Left renal cortex interstitium (tissue), 4 donors: ENCODE data around the gene PALLD. TPM values are rescaled to one million over a fixed set of nuclear protein-coding genes. Genes with fewer than 3 reads are reported as not detected.
"Not testable (repeated sequence)": the region's sequence is repeated elsewhere in the genome, so short reads cannot be mapped to it uniquely, and the experiment has no call there.

Experiments used
- DNase-seq, 4 donors: peaks; one replicate each; pipeline ENCODE4 v3.0.0-alpha.2; 2013; ENCODE audit warnings: low read depth in 4 of 4, low spot score in 2 of 4, missing footprints in 1 of 4
- polyA plus RNA-seq, 4 donors: library from polyadenylated mRNA; unstranded; fragments of 120-200 nt; gene quantifications; one replicate each; pipeline ENCODE4 v1.2.1, GENCODE V29; 2013; ENCODE audit not compliant: insufficient read length in 4 of 4

The PALLD gene
- polyA plus RNA-seq, 4 donors = 171 to 242 (median 194) TPM

- DNase-seq = no peak
These were observed 222.9 kb downstream of the PALLD start for GRCh38 chr4:168719725-168720124.

GRCh38 chr4:168720396-168720900, 223.6 kb downstream of the PALLD start:
- no peak for DNase-seq

- DNase-seq = no peak
These were observed 225.5 kb downstream of the PALLD start for GRCh38 chr4:168722391-168722790.

- DNase-seq = no peak
These were observed 226.2 kb downstream of the PALLD start for GRCh38 chr4:168723020-168723419.

GRCh38 chr4:168723569-168723968, 226.7 kb downstream of the PALLD start:
- DNase-seq = no peak

- no peak for DNase-seq
These were observed 227.4 kb downstream of the PALLD start for GRCh38 chr4:168724243-168724642.

- no peak for DNase-seq
These were observed 228.0 kb downstream of the PALLD start for GRCh38 chr4:168724686-168725411.

- no peak for DNase-seq
These were observed 229.1 kb downstream of the PALLD start for GRCh38 chr4:168725930-168726329.

- not testable (repeated sequence) for DNase-seq
These were observed 230.3 kb downstream of the PALLD start for GRCh38 chr4:168727181-168727580.

GRCh38 chr4:168731006-168731636, 234.3 kb downstream of the PALLD start:
- no peak for DNase-seq

GRCh38 chr4:168731706-168732414, 235.0 kb downstream of the PALLD start:
- DNase-seq = no peak

GRCh38 chr4:168732714-168733113, 235.9 kb downstream of the PALLD start:
- DNase-seq = no peak

GRCh38 chr4:168734703-168735678, 238.1 kb downstream of the PALLD start:
- no peak for DNase-seq

GRCh38 chr4:168735735-168736134, 238.9 kb downstream of the PALLD start:
- DNase-seq = no peak

- no peak for DNase-seq
These were observed 240.3 kb downstream of the PALLD start for GRCh38 chr4:168736860-168737805.

- no peak for DNase-seq
These were observed 240.9 kb downstream of the PALLD start for GRCh38 chr4:168737806-168738172.

GRCh38 chr4:168739886-168740285, 243.0 kb downstream of the PALLD start:
- DNase-seq = no peak

- DNase-seq = no peak
These were observed 243.8 kb downstream of the PALLD start for GRCh38 chr4:168740691-168741090.
